GM21447 (cell line): ENCODE data around the gene HADHB.
"Not testable (repeated sequence)": the region's sequence is repeated elsewhere in the genome, so short reads cannot be mapped to it uniquely, and the experiment has no call there.

Source experiments
- ATAC-seq: cut with Tn5 transposase; IDR thresholded peaks from one replicate; pipeline ENCODE4 v1.9.1; 2021; ENCODE audit not compliant: unreplicated experiment

Gene HADHB

GRCh38 chr2:26290001-26290400 lies 45.3 kb downstream of the HADHB start:
- no peak for ATAC-seq

GRCh38 chr2:26292646-26293045 lies 47.9 kb downstream of the HADHB start:
- ATAC-seq = no peak

- no peak for ATAC-seq
Observed at GRCh38 chr2:26295511-26295910, 50.8 kb downstream of the HADHB start.

GRCh38 chr2:26297061-26297460 lies 52.3 kb downstream of the HADHB start:
- no peak for ATAC-seq

- ATAC-seq = no peak
Observed at GRCh38 chr2:26298286-26298637, 53.5 kb downstream of the HADHB start.

- no peak for ATAC-seq
Observed at GRCh38 chr2:26298638-26299393, 54.1 kb downstream of the HADHB start.

GRCh38 chr2:26299471-26300101 lies 54.8 kb downstream of the HADHB start:
- ATAC-seq = no peak

GRCh38 chr2:26300234-26300925 lies 55.6 kb downstream of the HADHB start:
- no peak for ATAC-seq

GRCh38 chr2:26302846-26303245 lies 58.1 kb downstream of the HADHB start:
- ATAC-seq = no peak

GRCh38 chr2:26305094-26305493 lies 60.4 kb downstream of the HADHB start:
- ATAC-seq = not testable (repeated sequence)

- ATAC-seq = no peak
Observed at GRCh38 chr2:26305540-26305939, 60.8 kb downstream of the HADHB start.

- ATAC-seq = no peak
Observed at GRCh38 chr2:26309921-26310320, 65.2 kb downstream of the HADHB start.

- no peak for ATAC-seq
Observed at GRCh38 chr2:26312471-26312870, 67.7 kb downstream of the HADHB start.

- ATAC-seq = no peak
Observed at GRCh38 chr2:26313446-26313845, 68.7 kb downstream of the HADHB start.

GRCh38 chr2:26314243-26314642 lies 69.5 kb downstream of the HADHB start:
- no peak for ATAC-seq

- no peak for ATAC-seq
Observed at GRCh38 chr2:26316041-26316440, 71.3 kb downstream of the HADHB start.

GRCh38 chr2:26316845-26317244 lies 72.1 kb downstream of the HADHB start:
- no peak for ATAC-seq

GRCh38 chr2:26317377-26318105 lies 72.8 kb downstream of the HADHB start:
- ATAC-seq = no peak

- no peak for ATAC-seq
Observed at GRCh38 chr2:26318950-26319349, 74.2 kb downstream of the HADHB start.

- ATAC-seq = not testable (repeated sequence)
Observed at GRCh38 chr2:26324479-26324878, 79.7 kb downstream of the HADHB start.

GRCh38 chr2:26324903-26325302 lies 80.2 kb downstream of the HADHB start:
- no peak for ATAC-seq
